Activated naive CD4-positive, alpha-beta T cell treated with anti-CD3 and anti-CD28 coated beads for 36 hours (primary cell): Measurements from ENCODE around the gene MSH3. TPM values are rescaled to one million over a fixed set of nuclear protein-coding genes. Genes with fewer than 3 reads are reported as not detected.
"Not testable (repeated sequence)": the region's sequence is repeated elsewhere in the genome, so short reads cannot be mapped to it uniquely, and the experiment has no call there.

Experiments used
- CTCF ChIA-PET: fragments of 350-600 bp; sonication (Branson Sonifier 250); formaldehyde crosslinking; loops from one replicate; lab custom pipeline; 2021; ENCODE audit warnings: antibody characterized with exemption; lab: Charles Lee
- DNase-seq: peaks from one replicate; pipeline ENCODE4 v3.0.0-alpha.2; 2020
- H3K27ac Mint-ChIP-seq: one replicate; pipeline ENCODE4 v1.8.0; 2021; ENCODE audit warnings: mild to moderate bottlenecking, mixed read lengths
- H3K27me3 Mint-ChIP-seq: one replicate; pipeline ENCODE4 v1.8.0; 2021; ENCODE audit warnings: low read depth, mixed read lengths
- H3K36me3 Mint-ChIP-seq: one replicate; pipeline ENCODE4 v1.8.0; 2021; ENCODE audit warnings: low read depth, mixed read lengths
- H3K4me1 Mint-ChIP-seq: one replicate; pipeline ENCODE4 v1.8.0; 2021; ENCODE audit warnings: low read depth, mixed read lengths
- H3K4me3 Mint-ChIP-seq: one replicate; pipeline ENCODE4 v1.8.0; 2021; ENCODE audit warnings: mild to moderate bottlenecking, moderate library complexity, mixed read lengths
- H3K9me3 Mint-ChIP-seq: one replicate; pipeline ENCODE4 v1.8.0; 2021; ENCODE audit warnings: mixed read lengths
- intact Hi-C: fragments of 100-400 bp; cut with micrococcal nuclease; formaldehyde crosslinking; loops from one replicate; pipeline ENCODE4 v1.15.1; 2023
- total RNA-seq, 2 experiments: library from RNA; stranded (reverse); gene quantifications; one replicate each; pipeline ENCODE4 v1.2.3, GENCODE V29; 2021

Gene MSH3
- total RNA-seq, 2 experiments from 2014 or later: 25.1 to 25.8 TPM

DNA sequence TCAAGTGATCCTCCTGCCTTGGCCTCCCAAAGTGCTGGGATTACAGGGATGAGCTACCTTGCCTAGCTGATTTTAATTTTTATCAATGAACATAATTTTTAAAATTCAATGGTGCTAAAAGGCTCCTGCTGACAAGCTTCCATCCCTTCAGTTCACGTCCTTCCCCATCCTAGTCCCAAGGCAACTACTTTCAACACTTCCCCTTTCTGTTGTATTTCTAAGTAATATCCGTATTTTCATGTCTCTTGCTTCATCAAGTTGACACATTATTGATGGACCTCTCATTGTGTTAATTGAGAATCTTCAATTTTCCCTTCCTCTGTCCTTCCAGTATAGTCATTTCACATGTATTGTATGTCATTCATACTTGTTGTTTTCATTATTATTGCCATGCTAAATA is 211.9 kb downstream of the MSH3 start:
- H3K4me3 Mint-ChIP-seq: no peak overlapping the region
- H3K27me3 Mint-ChIP-seq: no peaks in the 10 kb centered on the region
- H3K9me3 Mint-ChIP-seq: no peaks in the 10 kb centered on the region
- peaks cover 42% of the 10 kb centered on the region for H3K4me1 Mint-ChIP-seq
- no peak overlapping the region for H3K27ac Mint-ChIP-seq
- CTCF ChIA-PET: interaction anchor here (1.2 to 1.9 kb wide), 2 partner anchors 13 to 242 kb away, joined by 3 to 6 read pairs; no protein-coding TSS in a partner anchor
- H3K36me3 Mint-ChIP-seq: peaks cover 21% of the 10 kb centered on the region
- intact Hi-C loops: loop anchor here (2.0 to 5.0 kb wide), 3 partner anchors 94 to 874 kb away; partner anchors contain the start of genes MTX3 and RASGRF2
- DNase-seq: no peak

DNA sequence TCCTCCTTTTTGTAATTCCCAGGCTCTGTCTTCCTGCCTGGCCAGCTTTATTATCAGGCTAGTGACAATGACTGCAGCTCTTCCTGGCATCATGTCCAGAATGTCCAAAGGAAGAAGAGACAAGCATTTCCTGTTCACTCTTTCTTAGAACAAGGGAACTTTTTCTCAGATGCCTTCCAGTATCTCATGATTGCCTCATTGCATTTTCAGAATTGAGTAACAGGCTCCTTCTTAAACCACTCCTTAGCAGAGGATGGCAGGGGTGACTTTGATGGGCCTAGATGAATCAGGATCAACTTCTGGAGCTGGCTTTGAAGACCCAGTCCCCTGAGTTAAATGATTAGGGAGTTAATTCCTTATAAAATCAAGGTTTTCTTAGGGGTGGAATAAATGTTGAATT is 212.8 kb downstream of the MSH3 start:
- Mint-ChIP-seq H3K27ac (peak overlapping the region; percentile 28), H3K9me3 (no peaks in the 10 kb centered on the region), H3K27me3 (no peaks in the 10 kb centered on the region), H3K4me3 (no peak overlapping the region), H3K4me1 (peaks cover 47% of the 10 kb centered on the region), H3K36me3 (peaks cover 27% of the 10 kb centered on the region)
- intact Hi-C loops: loop anchor here (2.0 to 5.0 kb wide), 3 partner anchors 94 to 875 kb away; partner anchors contain the start of genes MTX3 and RASGRF2
- DNase-seq: peak; percentile 18
- CTCF ChIA-PET: interaction anchor here (1.9 kb wide), 1 partner anchor 241 kb away, joined by 6 read pairs; no protein-coding TSS in a partner anchor

DNA sequence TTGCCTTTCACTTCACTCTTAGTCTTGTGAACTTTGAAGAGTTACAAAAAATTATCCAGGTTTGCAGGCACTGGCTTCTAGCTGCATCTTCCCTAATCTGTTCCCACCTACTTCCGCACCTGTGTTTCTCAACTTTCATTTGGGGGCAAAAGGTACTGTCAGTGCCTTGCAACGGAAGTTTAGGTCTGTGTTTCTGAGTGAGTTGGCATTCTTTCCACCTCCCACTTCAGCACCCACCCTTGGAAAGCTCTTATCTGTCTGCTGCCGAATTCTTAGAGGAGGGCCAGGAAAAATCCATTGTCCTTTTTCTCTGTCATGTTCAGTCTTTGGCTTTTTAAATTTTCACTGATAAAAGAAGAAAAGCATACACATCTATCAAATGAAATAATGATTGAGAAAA is 216.0 kb downstream of the MSH3 start:
- peaks cover 30% of the 10 kb centered on the region for H3K4me1 Mint-ChIP-seq
- DNase-seq: no peak
- no peaks in the 10 kb centered on the region for H3K27me3 Mint-ChIP-seq
- no peaks in the 10 kb centered on the region for H3K9me3 Mint-ChIP-seq
- intact Hi-C loops: no loop called here
- H3K36me3 Mint-ChIP-seq: peaks cover 32% of the 10 kb centered on the region
- CTCF ChIA-PET: interaction anchor here (1.6 kb wide), 1 partner anchor 11 kb away, joined by 4 read pairs; no protein-coding TSS in a partner anchor
- no peak overlapping the region for H3K4me3 Mint-ChIP-seq
- H3K27ac Mint-ChIP-seq: no peak overlapping the region

DNA sequence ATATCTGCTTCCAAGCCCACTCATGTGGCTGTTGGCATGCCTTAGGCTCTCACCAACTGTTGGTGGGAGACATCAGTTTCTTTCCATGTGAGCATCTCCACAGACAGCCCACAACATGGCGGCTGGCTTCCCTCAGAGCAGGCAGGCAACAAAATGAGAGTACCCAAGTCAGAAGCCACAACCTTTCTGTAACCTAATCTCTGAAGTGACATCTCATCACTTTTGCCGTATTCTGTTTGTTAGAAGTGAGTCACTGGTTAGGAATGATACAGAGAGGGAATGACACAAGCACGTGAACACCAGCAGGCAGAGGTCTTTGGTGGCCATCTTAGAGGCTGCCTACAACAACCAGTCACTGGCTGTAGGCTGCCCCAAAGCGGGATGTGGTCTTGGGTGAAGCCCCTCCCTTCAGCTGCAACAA is 217.1 kb downstream of the MSH3 start:
- Mint-ChIP-seq H3K36me3 (peaks cover 30% of the 10 kb centered on the region), H3K27me3 (no peaks in the 10 kb centered on the region), H3K27ac (no peak overlapping the region), H3K9me3 (no peaks in the 10 kb centered on the region), H3K4me3 (no peak overlapping the region), H3K4me1 (peaks cover 22% of the 10 kb centered on the region)
- CTCF ChIA-PET: no interaction called here
- DNase-seq: peak; percentile 52
- intact Hi-C loops: no loop called here

DNA sequence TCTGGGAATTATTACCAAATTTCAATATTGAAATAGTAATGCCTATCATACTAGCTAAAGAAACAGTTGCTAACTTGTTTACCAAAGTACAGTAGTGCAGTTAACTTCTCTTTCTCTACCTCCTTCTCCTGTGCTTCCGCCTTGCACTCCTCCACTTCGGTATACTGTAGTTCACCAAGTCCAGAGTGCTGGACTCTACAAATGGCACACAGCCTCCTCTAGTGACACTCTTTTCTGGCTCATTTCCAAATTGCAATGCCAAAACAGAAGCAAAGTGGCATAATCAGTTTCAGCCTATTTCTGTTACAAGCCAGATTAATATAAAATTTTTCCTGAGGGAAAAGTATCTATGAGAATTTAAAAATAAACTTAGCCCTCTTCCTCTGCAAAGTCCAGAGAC is 219.7 kb downstream of the MSH3 start:
- Mint-ChIP-seq H3K27ac (no peak overlapping the region), H3K9me3 (no peaks in the 10 kb centered on the region), H3K36me3 (peaks cover 34% of the 10 kb centered on the region), H3K27me3 (no peaks in the 10 kb centered on the region), H3K4me3 (no peak overlapping the region), H3K4me1 (peaks cover 9% of the 10 kb centered on the region)
- no peak for DNase-seq
- intact Hi-C loops: no loop called here
- CTCF ChIA-PET: no interaction called here

DNA sequence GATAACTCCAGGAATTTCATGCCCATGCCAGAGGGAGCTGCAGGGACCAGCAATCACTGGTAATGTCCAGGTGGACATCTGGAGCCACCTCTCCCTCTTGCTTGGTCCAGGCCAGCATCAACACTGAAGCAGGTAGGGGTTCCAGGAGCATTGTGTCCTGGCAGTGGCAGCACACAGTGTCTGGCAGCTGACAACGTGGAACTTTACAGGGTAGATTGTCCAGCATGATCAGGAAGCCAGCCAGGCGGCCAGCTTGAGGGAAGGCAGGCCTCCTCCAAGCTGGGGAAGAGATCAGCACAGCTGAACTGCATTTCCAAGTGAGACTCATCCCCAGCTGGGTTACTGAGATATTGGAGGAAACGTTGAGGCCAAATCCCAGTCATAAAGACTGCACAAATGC is 223.1 kb downstream of the MSH3 start:
- intact Hi-C loops: no loop called here
- H3K9me3 Mint-ChIP-seq: no peaks in the 10 kb centered on the region
- no peak overlapping the region for H3K27ac Mint-ChIP-seq
- H3K4me3 Mint-ChIP-seq: no peak overlapping the region
- H3K36me3 Mint-ChIP-seq: peaks cover 28% of the 10 kb centered on the region
- CTCF ChIA-PET: no interaction called here
- DNase-seq: no peak
- H3K27me3 Mint-ChIP-seq: no peaks in the 10 kb centered on the region
- no peaks in the 10 kb centered on the region for H3K4me1 Mint-ChIP-seq

DNA sequence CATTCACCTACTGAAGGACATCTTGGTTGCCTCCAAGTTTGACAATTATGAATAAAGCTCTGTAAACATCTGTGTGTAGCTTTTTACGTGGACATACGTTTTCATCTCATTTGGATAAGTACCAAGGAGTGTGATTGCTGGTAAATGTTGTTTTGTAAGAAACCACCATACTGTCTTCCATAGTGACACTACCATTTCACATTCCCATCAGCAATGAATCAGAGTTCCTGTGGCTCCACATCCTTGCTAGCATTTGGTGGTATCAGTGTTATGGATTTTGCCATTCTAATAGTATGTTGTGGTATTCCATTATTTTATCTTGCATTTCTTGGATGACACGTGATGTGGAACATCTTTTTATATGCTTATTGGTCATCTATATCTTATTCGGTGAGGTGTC is 227.3 kb downstream of the MSH3 start:
- no peak overlapping the region for H3K27ac Mint-ChIP-seq
- H3K36me3 Mint-ChIP-seq: peaks cover 18% of the 10 kb centered on the region
- DNase-seq: no peak
- CTCF ChIA-PET: interaction anchor here (1.2 kb wide), 1 partner anchor 12 kb away, joined by 4 read pairs; no protein-coding TSS in a partner anchor
- intact Hi-C loops: no loop called here
- H3K27me3 Mint-ChIP-seq: no peaks in the 10 kb centered on the region
- H3K4me3 Mint-ChIP-seq: no peak overlapping the region
- H3K4me1 Mint-ChIP-seq: peaks cover 23% of the 10 kb centered on the region
- no peaks in the 10 kb centered on the region for H3K9me3 Mint-ChIP-seq

DNA sequence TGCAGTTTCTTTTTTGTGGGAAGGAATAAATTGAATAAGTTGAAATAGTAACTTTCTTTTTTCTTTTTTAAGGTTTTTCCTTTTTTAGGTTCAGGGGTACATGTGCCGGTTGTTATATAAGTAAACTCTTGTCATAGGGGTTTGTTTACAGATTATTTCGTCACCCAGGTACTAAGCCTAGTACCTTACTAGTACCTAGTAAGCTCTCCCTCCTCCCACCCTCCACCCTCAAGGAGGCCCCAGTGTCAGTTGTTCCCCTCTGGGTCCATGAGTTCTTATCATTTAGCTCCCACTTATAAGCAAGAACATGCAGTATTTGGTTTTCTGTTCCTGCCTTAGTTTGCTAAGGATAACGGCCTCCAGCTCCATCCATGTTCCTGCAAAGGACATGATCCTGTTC is 228.9 kb downstream of the MSH3 start:
- H3K4me3 Mint-ChIP-seq, intact Hi-C loops, H3K36me3 Mint-ChIP-seq, CTCF ChIA-PET, H3K9me3 Mint-ChIP-seq, DNase-seq, H3K27me3 Mint-ChIP-seq, H3K27ac Mint-ChIP-seq: not testable (repeated sequence)
- peaks cover 23% of the 10 kb centered on the region for H3K4me1 Mint-ChIP-seq

DNA sequence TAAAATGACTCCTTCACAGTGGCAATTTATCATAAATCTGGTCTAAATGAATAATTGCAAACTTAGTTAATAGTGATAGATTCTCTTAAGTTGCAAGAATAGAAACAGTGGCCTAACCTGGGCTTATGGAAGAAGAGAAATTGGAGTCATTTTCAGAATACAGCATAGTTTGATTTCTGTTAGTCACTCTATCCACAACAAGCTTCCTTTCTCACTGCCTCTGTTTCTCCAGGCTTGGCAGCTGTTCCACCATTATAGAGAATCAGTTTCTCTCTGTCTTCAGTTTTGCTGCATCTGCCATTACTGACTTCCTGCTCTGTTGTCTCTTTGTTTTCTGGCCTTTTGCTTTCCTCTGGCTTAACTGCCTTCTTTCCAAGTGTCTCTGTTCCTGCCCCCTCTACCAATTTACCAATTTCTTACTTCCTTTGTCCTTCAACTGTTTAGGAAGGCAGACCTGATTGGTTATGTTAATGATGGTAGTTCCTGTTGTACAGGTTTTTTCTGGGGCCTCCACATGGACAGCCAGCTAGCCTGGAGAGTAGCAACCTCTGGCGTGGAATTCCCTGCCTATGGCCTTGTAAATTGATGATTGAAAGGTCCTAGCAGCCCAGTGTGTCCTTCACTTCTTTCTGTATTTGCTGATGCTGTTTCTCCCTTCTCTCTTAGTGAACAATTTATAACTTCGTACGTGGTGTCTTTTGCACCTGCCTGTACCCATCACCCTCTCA is 229.8 kb downstream of the MSH3 start:
- DNase-seq: peak; percentile 10
- CTCF ChIA-PET: interaction anchor here (1.1 kb wide), 1 partner anchor 224 kb away, joined by 3 read pairs; no protein-coding TSS in a partner anchor
- Mint-ChIP-seq H3K36me3 (peaks cover 6% of the 10 kb centered on the region), H3K4me3 (no peak overlapping the region), H3K9me3 (no peaks in the 10 kb centered on the region), H3K27ac (peak overlapping the region; percentile 34), H3K4me1 (peaks cover 23% of the 10 kb centered on the region), H3K27me3 (no peaks in the 10 kb centered on the region)
- intact Hi-C loops: no loop called here

DNA sequence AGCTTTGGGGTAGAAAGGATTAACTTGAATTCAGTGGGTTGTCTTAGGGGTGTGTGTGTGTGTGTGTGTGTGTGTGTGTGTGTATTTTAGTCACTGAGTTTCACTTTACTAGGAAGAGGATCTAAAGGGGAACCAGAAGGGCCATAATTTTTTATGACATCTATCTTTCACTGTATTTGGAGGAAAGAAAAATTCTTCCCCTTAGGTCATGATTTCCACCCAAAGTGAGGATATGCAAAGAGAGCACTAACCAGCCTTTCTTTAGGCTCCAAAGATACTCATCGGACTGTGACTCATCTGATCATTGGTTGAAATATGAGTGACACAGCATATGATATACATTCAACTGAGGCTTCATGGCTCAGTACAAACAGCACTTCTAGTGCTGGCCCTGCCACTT is 230.5 kb downstream of the MSH3 start:
- H3K9me3 Mint-ChIP-seq: no peaks in the 10 kb centered on the region
- intact Hi-C loops: loop anchor here (1.0 kb wide), 1 partner anchor 20 kb away; no protein-coding TSS in a partner anchor
- H3K27me3 Mint-ChIP-seq: no peaks in the 10 kb centered on the region
- CTCF ChIA-PET: interaction anchor here (1.1 kb wide), 1 partner anchor 223 kb away, joined by 3 read pairs; no protein-coding TSS in a partner anchor
- peak overlapping the region; percentile 34 for H3K27ac Mint-ChIP-seq
- peaks cover 23% of the 10 kb centered on the region for H3K4me1 Mint-ChIP-seq
- H3K36me3 Mint-ChIP-seq: peaks cover 7% of the 10 kb centered on the region
- no peak overlapping the region for H3K4me3 Mint-ChIP-seq
- DNase-seq: peak; percentile 9

DNA sequence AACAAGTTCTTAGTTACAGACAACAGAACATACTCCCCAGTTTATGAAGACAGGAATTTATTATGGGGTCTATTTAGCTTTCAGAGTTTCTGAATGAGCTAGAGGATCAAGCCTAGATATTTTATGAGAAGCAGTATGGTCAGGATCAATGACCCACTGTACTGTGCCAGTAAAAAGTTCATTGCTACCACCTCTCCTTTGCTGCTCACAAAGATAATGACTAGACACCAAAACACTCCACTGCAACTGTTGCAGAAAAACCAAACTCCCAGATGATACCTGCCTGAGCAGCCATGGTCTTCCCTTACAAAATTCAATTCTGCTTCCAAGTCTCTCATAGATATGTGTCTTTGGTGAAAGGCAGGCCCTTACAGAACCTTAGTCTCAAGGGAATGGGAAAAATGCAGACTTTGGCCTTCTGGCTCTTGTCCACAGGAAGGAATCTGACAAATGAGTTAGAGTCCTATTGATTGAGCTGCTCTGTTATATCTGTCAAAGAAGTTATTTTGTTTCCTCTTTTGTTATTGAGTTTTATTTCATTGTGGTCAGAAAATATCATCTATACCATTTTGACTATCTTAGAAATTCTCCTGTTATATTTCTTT is 231.0 kb downstream of the MSH3 start:
- H3K4me3 Mint-ChIP-seq: no peak overlapping the region
- peak overlapping the region; percentile 34 for H3K27ac Mint-ChIP-seq
- no peaks in the 10 kb centered on the region for H3K9me3 Mint-ChIP-seq
- peaks cover 23% of the 10 kb centered on the region for H3K4me1 Mint-ChIP-seq
- CTCF ChIA-PET: no interaction called here
- H3K27me3 Mint-ChIP-seq: no peaks in the 10 kb centered on the region
- no peak for DNase-seq
- intact Hi-C loops: loop anchor here (1.0 kb wide), 1 partner anchor 20 kb away; no protein-coding TSS in a partner anchor
- peaks cover 10% of the 10 kb centered on the region for H3K36me3 Mint-ChIP-seq

DNA sequence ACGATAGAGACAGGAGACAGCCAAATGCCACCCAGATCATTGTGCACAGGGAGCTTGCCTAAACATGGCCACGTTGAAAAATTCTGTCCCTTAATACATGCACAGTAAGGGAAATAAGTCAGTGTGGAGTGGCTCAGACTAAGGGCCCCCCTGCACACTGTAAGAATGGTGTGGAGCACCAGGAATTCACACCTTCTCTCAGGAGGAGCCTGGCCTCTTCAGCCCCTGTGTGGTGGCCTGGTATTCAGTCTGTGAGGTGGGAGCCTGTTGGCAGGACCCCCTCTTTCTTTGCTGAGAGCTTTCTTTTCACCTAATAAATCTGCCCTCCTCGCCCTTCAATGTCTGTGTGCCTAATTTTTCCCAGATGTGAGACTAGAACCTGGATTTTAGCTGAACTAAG is 239.6 kb downstream of the MSH3 start:
- Mint-ChIP-seq H3K36me3 (peaks cover 8% of the 10 kb centered on the region), H3K9me3 (no peaks in the 10 kb centered on the region), H3K4me1 (no peaks in the 10 kb centered on the region), H3K27me3 (no peaks in the 10 kb centered on the region), H3K4me3 (no peak overlapping the region), H3K27ac (no peak overlapping the region)
- no peak for DNase-seq
- intact Hi-C loops: no loop called here
- CTCF ChIA-PET: interaction anchor here (0.6 kb wide), 1 partner anchor 230 kb away, joined by 3 read pairs; no protein-coding TSS in a partner anchor
